ENCODE measurements around the gene APOC3. TPM values are rescaled to one million over a fixed set of nuclear protein-coding genes. Genes with fewer than 3 reads are reported as not detected.

Gene APOC3
- total RNA-seq, 1 experiment from 2014 or later: 3.5 TPM

GRCh38 chr11:116782728-116783127, 47.0 kb upstream of the APOC3 start:
- H3K9ac ChIP-seq (ENCODE audit: low read length): no peak overlapping the region
- ChIA-PET POLR2A (no interaction called here), RAD21 (ENCODE audit: low non-redundant PET in 1 of 2, low total read pairs in 2 of 2, uncharacterized antibody in 2 of 2, unreplicated experiment in 2 of 2) (interaction anchor here in 1 of 2 experiments (0.6 kb wide), 1 partner anchor 72 kb away, joined by 3 read pairs; no protein-coding TSS in a partner anchor), CTCF (interaction anchor here (0.9 kb wide), 1 partner anchor 8 kb away, joined by 3 read pairs; the partner anchor contains the start of gene APOA5)
- no peaks in the 10 kb centered on the region for H3K27me3 ChIP-seq (ENCODE audit: insufficient read depth, low read length)
- no peak overlapping the region for H2AFZ ChIP-seq (ENCODE audit: low read depth, low read length, poor library complexity, severe bottlenecking)
- no peaks in the 10 kb centered on the region for H3K9me3 ChIP-seq (ENCODE audit: control insufficient read depth in 1 of 2, insufficient read depth in 1 of 2, low read depth in 1 of 2, low read length in 2 of 2)
- ATAC-seq (no peak), DNase-seq (ENCODE audit: low read depth, low spot score) (no peak)
- peaks cover 5% of the 10 kb centered on the region in 2 experiments; a peak in 3 of 4 replicates for H3K4me1 ChIP-seq (ENCODE audit: control insufficient read depth in 1 of 2, insufficient read depth in 2 of 2, low read length in 2 of 2)
- H3K4me2 ChIP-seq (ENCODE audit: low read length): no peak overlapping the region
- H3K27ac ChIP-seq (ENCODE audit: low read depth, low read length): no peak overlapping the region
- intact Hi-C loops (cut with micrococcal nuclease): no loop called here
- H3K4me3 ChIP-seq (replicated peaks in 1 of 2; ENCODE audit: low read depth in 1 of 2, low read length in 2 of 2): no peak overlapping the region
- H3K79me2 ChIP-seq (ENCODE audit: insufficient read depth, low read length): peaks cover 24% of the 10 kb centered on the region
- H3K9me2 ChIP-seq (ENCODE audit: insufficient read depth): no peaks in the 10 kb centered on the region
- H3K36me3 ChIP-seq (ENCODE audit: control insufficient read depth in 1 of 2, insufficient read depth in 2 of 2, low read length in 2 of 2): peaks cover 59 to 73% of the 10 kb centered on the region in 2 experiments; a peak in 3 of 4 replicates
- H4K20me1 ChIP-seq (ENCODE audit: insufficient read depth): no peaks in the 10 kb centered on the region
- no TSS peak for BruUV-seq (replicated peaks)
- TF ChIP-seq ZBTB33 (IDR thresholded peaks at IDR 0.05; ENCODE audit: extremely low read depth, insufficient replicate concordance, low read length) (no peak), ZNF274 (IDR thresholded peaks at IDR 0.05; ENCODE audit: low read depth, low read length) (no peak), EZH2 (IDR thresholded peaks at IDR 0.05) (no peak), RAD21 (IDR thresholded peaks at IDR 0.05; ENCODE audit: low read depth) (no peak)

- Histone ChIP-seq H4K20me1 (ENCODE audit: insufficient read depth) (no peaks in the 10 kb centered on the region), H2AFZ (ENCODE audit: low read depth, low read length, poor library complexity, severe bottlenecking) (no peak overlapping the region), H3K9me3 (ENCODE audit: control insufficient read depth in 1 of 2, insufficient read depth in 1 of 2, low read depth in 1 of 2, low read length in 2 of 2) (no peaks in the 10 kb centered on the region), H3K4me3 (replicated peaks in 1 of 2; ENCODE audit: low read depth in 1 of 2, low read length in 2 of 2) (no peak overlapping the region), H3K4me1 (ENCODE audit: control insufficient read depth in 1 of 2, insufficient read depth in 2 of 2, low read length in 2 of 2) (peaks cover 12 to 17% of the 10 kb centered on the region in 2 experiments), H3K9me2 (ENCODE audit: insufficient read depth) (no peaks in the 10 kb centered on the region), H3K9ac (ENCODE audit: low read length) (no peak overlapping the region), H3K4me2 (ENCODE audit: low read length) (peak overlapping the region; percentile 94; the same call in 1 of the 2 replicates), H3K27ac (ENCODE audit: low read depth, low read length) (no peak overlapping the region), H3K79me2 (ENCODE audit: insufficient read depth, low read length) (peaks cover 22% of the 10 kb centered on the region), H3K27me3 (ENCODE audit: insufficient read depth, low read length) (no peaks in the 10 kb centered on the region), H3K36me3 (ENCODE audit: control insufficient read depth in 1 of 2, insufficient read depth in 2 of 2, low read length in 2 of 2) (peaks cover 39 to 44% of the 10 kb centered on the region in 2 experiments; a peak in 3 of 4 replicates)
- no TSS peak for BruUV-seq (replicated peaks)
- no peak for DNase-seq (ENCODE audit: low read depth, low spot score)
- RAD21 ChIA-PET (ENCODE audit: low non-redundant PET in 1 of 2, low total read pairs in 2 of 2, uncharacterized antibody in 2 of 2, unreplicated experiment in 2 of 2): no interaction called here
- intact Hi-C loops (cut with micrococcal nuclease): no loop called here
- CTCF ChIA-PET: no interaction called here
- no peak for ATAC-seq
- POLR2A ChIA-PET: interaction anchor here (0.6 kb wide), 2 partner anchors 11 to 48 kb away, joined by 3 to 5 read pairs; no protein-coding TSS in a partner anchor
- TF ChIP-seq ELF1 (IDR thresholded peaks at IDR 0.05; ENCODE audit: borderline replicate concordance, low read depth) (no peak), ZBTB33 (IDR thresholded peaks at IDR 0.05; ENCODE audit: extremely low read depth, insufficient replicate concordance, low read length) (no peak), RAD21 (IDR thresholded peaks at IDR 0.05; ENCODE audit: low read depth) (no peak), SRF (IDR thresholded peaks at IDR 0.05; ENCODE audit: low read depth) (no peak), REST (IDR thresholded peaks at IDR 0.05; ENCODE audit: low read depth) (no peak), SIN3A (IDR thresholded peaks at IDR 0.05; ENCODE audit: low read depth) (no peak), YY1 (IDR thresholded peaks at IDR 0.05; ENCODE audit: extremely low read depth, insufficient replicate concordance, low read depth, low read length) (no peak), EZH2 (IDR thresholded peaks at IDR 0.05) (no peak), ZFX (IDR thresholded peaks at IDR 0.05) (no peak), MAX (IDR thresholded peaks at IDR 0.05) (no peak)
Observed at GRCh38 chr11:116786326-116786725, 43.4 kb upstream of the APOC3 start.

Data from HCT116 (cell line).